ENCODE data around the gene PNPLA6. TPM values are rescaled to one million over a fixed set of nuclear protein-coding genes. Genes with fewer than 3 reads are reported as not detected.

PNPLA6 gene
- total and polyA plus RNA-seq, 2 donors (not counting 1 experiment from before 2014, with no cell fraction given): 20.9 to 89.2 TPM

DNA sequence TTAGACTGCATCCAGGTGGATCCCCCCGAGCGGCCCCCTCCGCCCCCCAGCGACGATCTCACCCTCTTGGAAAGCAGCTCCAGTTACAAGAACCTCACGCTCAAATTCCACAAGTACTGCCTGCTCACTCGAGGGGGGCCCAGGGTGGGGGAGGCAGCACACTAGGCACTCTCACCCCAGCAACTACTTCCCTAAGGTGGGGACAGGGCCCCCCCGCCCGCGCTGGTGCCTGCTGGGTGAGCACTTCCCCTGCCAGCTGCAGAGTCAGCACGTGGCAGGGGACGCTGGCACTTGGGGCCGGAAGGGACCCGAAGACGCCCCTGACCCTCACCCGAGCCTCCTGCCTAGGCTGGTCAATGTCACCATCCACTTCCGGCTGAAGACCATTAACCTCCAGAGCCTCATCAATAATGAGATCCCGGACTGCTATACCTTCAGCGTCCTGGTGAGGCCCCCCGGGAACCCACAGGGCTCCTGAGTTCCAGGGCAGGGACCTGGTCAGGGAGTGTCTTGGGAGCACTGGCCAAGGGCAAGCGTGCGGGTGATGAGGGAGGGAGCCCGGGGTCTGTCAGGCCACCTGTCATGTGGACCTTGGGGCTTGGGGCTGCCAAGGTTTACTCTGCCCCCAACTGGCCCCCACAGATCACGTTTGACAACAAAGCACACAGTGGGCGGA is 7.9 kb upstream of the PNPLA6 start:
- Histone ChIP-seq H3K4me2 (ENCODE audit: extremely low read depth, insufficient read depth, low read length) (no peak overlapping the region), H2AFZ (ENCODE audit: low read length) (no peak overlapping the region), H3K9me3 (ENCODE audit: control insufficient read depth, insufficient read depth, low read depth, low read length) (no peaks in the 10 kb centered on the region), H3K4me1 (ENCODE audit: control insufficient read depth, extremely low read depth, insufficient read depth, low read length) (no peaks in the 10 kb centered on the region), H3K79me2 (ENCODE audit: control insufficient read depth, insufficient read depth, low read length) (peaks cover 2% of the 10 kb centered on the region), H3K4me3 (replicated peaks in 1 of 4; ENCODE audit: control extremely low read depth in 1 of 4, insufficient read depth in 1 of 4, low read depth in 3 of 4, low read length in 4 of 4) (no peak overlapping the region), H3K27me3 (ENCODE audit: control insufficient read depth, insufficient read depth, low read length) (no peaks in the 10 kb centered on the region), H4K20me1 (ENCODE audit: control insufficient read depth, extremely low read depth, insufficient read depth, low read length) (no peaks in the 10 kb centered on the region), H3K9ac (ENCODE audit: insufficient read depth, low read length) (no peak overlapping the region), H3K36me3 (ENCODE audit: control insufficient read depth, insufficient read depth, low read length) (peaks cover 12% of the 10 kb centered on the region), H3K27ac (ENCODE audit: insufficient read depth, low read length) (no peak overlapping the region)
- DNase-seq (ENCODE audit: low read depth in 2 of 2): no peak
- TF ChIP-seq EZH2 (IDR thresholded peaks at IDR 0.05; ENCODE audit: low read length, missing control alignments): no peak
- TF ChIP-seq, protein P1, sequence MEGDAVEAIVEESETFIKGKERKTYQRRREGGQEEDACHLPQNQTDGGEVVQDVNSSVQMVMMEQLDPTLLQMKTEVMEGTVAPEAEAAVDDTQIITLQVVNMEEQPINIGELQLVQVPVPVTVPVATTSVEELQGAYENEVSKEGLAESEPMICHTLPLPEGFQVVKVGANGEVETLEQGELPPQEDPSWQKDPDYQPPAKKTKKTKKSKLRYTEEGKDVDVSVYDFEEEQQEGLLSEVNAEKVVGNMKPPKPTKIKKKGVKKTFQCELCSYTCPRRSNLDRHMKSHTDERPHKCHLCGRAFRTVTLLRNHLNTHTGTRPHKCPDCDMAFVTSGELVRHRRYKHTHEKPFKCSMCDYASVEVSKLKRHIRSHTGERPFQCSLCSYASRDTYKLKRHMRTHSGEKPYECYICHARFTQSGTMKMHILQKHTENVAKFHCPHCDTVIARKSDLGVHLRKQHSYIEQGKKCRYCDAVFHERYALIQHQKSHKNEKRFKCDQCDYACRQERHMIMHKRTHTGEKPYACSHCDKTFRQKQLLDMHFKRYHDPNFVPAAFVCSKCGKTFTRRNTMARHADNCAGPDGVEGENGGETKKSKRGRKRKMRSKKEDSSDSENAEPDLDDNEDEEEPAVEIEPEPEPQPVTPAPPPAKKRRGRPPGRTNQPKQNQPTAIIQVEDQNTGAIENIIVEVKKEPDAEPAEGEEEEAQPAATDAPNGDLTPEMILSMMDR (conservative IDR thresholded peaks at IDR 0.05 in 1 of 2, IDR thresholded peaks at IDR 0.05 in 1 of 2; ENCODE audit: low read depth in 1 of 2, low read length in 2 of 2): no peak

DNA sequence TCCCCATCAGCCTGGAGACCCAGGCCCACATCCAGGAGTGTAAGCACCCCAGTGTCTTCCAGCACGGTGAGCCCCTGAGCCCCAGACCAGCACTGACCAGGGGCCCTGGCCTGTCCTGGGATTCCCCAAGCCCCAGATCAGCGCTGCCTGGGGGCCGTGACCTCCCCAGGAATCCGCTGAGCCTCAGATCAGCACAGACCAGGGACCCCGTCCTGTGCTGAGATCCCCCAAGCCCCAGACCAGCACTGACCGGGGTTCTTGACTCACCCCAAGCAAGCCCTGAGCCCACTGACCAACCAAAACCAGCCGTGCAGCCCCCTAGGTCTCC is 7.4 kb upstream of the PNPLA6 start:
- Histone ChIP-seq H3K36me3 (ENCODE audit: control insufficient read depth, insufficient read depth, low read length) (peaks cover 12% of the 10 kb centered on the region), H3K27ac (ENCODE audit: insufficient read depth, low read length) (no peak overlapping the region), H2AFZ (ENCODE audit: low read length) (no peak overlapping the region), H3K79me2 (ENCODE audit: control insufficient read depth, insufficient read depth, low read length) (peaks cover 2% of the 10 kb centered on the region), H3K9ac (ENCODE audit: insufficient read depth, low read length) (no peak overlapping the region), H3K4me1 (ENCODE audit: control insufficient read depth, extremely low read depth, insufficient read depth, low read length) (peaks cover under 1% of the 10 kb centered on the region), H3K4me3 (replicated peaks in 1 of 4; ENCODE audit: control extremely low read depth in 1 of 4, insufficient read depth in 1 of 4, low read depth in 3 of 4, low read length in 4 of 4) (no peak overlapping the region), H4K20me1 (ENCODE audit: control insufficient read depth, extremely low read depth, insufficient read depth, low read length) (no peaks in the 10 kb centered on the region), H3K4me2 (ENCODE audit: extremely low read depth, insufficient read depth, low read length) (no peak overlapping the region), H3K9me3 (ENCODE audit: control insufficient read depth, insufficient read depth, low read depth, low read length) (no peaks in the 10 kb centered on the region), H3K27me3 (ENCODE audit: control insufficient read depth, insufficient read depth, low read length) (no peaks in the 10 kb centered on the region)
- TF ChIP-seq EZH2 (IDR thresholded peaks at IDR 0.05; ENCODE audit: low read length, missing control alignments): no peak
- TF ChIP-seq, protein P1 (conservative IDR thresholded peaks at IDR 0.05 in 1 of 2, IDR thresholded peaks at IDR 0.05 in 1 of 2; ENCODE audit: low read depth in 1 of 2, low read length in 2 of 2): no peak
- no peak for DNase-seq (ENCODE audit: low read depth in 2 of 2)

DNA sequence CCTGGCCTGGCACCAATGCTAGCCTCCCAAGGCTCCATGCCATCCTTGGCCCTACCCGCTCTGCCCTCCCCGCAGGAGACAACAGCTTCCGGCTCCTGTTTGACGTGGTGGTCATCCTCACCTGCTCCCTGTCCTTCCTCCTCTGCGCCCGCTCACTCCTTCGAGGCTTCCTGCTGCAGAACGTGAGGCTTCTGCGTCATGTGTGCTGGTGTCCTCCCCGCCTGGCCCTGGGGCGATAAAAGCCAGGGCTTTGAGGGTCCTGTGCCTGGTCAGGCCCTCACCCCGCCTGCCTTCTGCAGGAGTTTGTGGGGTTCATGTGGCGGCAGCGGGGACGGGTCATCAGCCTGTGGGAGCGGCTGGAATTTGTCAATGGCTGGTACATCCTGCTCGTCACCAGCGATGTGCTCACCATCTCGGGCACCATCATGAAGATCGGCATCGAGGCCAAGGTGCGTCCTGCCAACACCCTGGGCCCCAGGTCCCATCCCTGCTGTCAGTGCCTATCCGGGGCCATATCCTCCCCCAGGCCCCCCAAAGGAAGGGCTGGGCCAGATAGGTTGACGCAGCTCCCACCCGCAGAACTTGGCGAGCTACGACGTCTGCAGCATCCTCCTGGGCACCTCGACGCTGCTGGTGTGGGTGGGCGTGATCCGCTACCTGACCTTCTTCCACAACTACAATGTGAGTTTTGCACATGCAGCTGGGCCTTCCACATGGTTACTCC is 6.8 kb upstream of the PNPLA6 start:
- H3K36me3 ChIP-seq (ENCODE audit: control insufficient read depth, insufficient read depth, low read length): peaks cover 12% of the 10 kb centered on the region
- peaks cover 6% of the 10 kb centered on the region for H3K4me1 ChIP-seq (ENCODE audit: control insufficient read depth, extremely low read depth, insufficient read depth, low read length)
- H4K20me1 ChIP-seq (ENCODE audit: control insufficient read depth, extremely low read depth, insufficient read depth, low read length): no peaks in the 10 kb centered on the region
- H2AFZ ChIP-seq (ENCODE audit: low read length): no peak overlapping the region
- H3K27me3 ChIP-seq (ENCODE audit: control insufficient read depth, insufficient read depth, low read length): no peaks in the 10 kb centered on the region
- no peak for DNase-seq (ENCODE audit: low read depth in 2 of 2)
- no peak overlapping the region for H3K4me2 ChIP-seq (ENCODE audit: extremely low read depth, insufficient read depth, low read length)
- no peak for TF ChIP-seq EZH2 (IDR thresholded peaks at IDR 0.05; ENCODE audit: low read length, missing control alignments)
- TF ChIP-seq, protein P1 (conservative IDR thresholded peaks at IDR 0.05 in 1 of 2, IDR thresholded peaks at IDR 0.05 in 1 of 2; ENCODE audit: low read depth in 1 of 2, low read length in 2 of 2): no peak
- H3K27ac ChIP-seq (ENCODE audit: insufficient read depth, low read length): no peak overlapping the region
- H3K79me2 ChIP-seq (ENCODE audit: control insufficient read depth, insufficient read depth, low read length): no peaks in the 10 kb centered on the region
- no peak overlapping the region for H3K9ac ChIP-seq (ENCODE audit: insufficient read depth, low read length)
- no peak overlapping the region for H3K4me3 ChIP-seq (replicated peaks in 1 of 4; ENCODE audit: control extremely low read depth in 1 of 4, insufficient read depth in 1 of 4, low read depth in 3 of 4, low read length in 4 of 4)
- no peaks in the 10 kb centered on the region for H3K9me3 ChIP-seq (ENCODE audit: control insufficient read depth, insufficient read depth, low read depth, low read length)
